ENCODE results near the gene HACL1. TPM values are rescaled to one million over a fixed set of nuclear protein-coding genes. Genes with fewer than 3 reads are reported as not detected.

HACL1 gene
- total and polyA plus RNA-seq, 11 donors: 7.2 to 21.5 (median 12.6) TPM

DNA sequence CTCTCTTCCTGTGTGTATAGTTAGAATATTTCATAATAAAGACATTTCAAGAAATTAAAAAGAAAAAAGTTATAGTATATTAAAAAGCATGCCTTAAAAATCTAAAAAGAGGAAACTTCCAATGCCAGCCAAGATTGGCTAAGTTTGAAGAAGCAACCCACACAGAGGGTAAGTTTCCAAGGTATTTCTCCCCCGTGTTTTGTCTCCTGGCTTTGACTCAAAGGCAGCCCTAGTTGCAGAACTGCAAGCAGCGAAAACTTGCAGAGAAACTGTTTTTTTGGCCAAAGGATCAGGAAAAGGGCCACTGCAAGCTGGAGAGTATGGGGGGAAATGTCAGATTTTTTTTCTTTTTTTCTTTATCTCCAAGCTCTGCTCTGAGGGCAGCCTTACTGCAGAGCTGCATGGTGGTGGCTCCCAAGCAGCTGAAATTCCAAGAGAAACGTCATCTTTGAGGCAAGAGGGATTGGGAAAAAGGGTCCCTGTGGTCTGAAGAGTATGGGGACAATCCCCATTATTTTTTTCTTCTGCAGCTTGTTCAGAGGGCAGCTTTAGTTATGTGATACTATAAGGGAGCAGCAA, 23.0 kb downstream of the HACL1 start:
- WGBS, 4 donors: 71 to 76% (median 74%) methylated on average over 3 of the region's 3 CpGs
- H3K36me3 ChIP-seq: peaks cover 0 to 86% (median 61%) of the 10 kb centered on the region in 9 donors
- intact Hi-C loops (cut with DNase I): loop anchor here in 1 of 10 donors (10.0 kb wide), 1 partner anchor 344 kb away; no protein-coding TSS in a partner anchor
- no peak overlapping the region for H3K27ac ChIP-seq
- TF ChIP-seq CTCF (IDR thresholded peaks at IDR 0.05): no peak
- DNase-seq (no peak), ATAC-seq (no peak)
- no peaks in the 10 kb centered on the region for H3K9me3 ChIP-seq
- no peak overlapping the region for H3K4me3 ChIP-seq
- no peaks in the 10 kb centered on the region for H3K27me3 ChIP-seq
- peaks cover 0 to 10% (median 0%) of the 10 kb centered on the region in 12 donors for H3K4me1 ChIP-seq

DNA sequence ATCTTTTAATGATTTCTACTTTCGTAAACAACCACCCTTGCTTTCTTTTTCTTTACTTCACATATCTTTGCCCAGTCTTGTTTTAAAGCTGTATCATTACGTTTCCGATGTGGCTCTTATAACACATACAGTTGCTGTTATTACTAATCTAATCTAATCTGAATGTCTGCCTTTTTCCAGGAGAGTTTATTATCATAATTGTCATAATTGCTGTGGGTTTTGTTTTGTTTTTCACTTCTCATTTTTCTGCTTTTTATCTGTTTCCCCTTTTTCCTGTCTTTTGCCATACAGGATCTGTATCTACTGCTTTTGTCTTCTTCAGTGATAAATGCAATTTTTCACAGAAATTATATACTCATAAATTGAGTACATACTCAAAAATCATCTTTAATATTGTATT, 24.9 kb downstream of the HACL1 start:
- no peak for DNase-seq
- H3K36me3 ChIP-seq: peaks cover 0 to 86% (median 56%) of the 10 kb centered on the region in 9 donors
- H3K9me3 ChIP-seq: no peaks in the 10 kb centered on the region
- intact Hi-C loops (cut with DNase I): loop anchor here in 1 of 10 donors (10.0 kb wide), 1 partner anchor 342 kb away; no protein-coding TSS in a partner anchor
- H3K4me3 ChIP-seq: no peak overlapping the region
- WGBS, 4 donors: 87 to 91% (median 90%) methylated on average over 3 of the region's 3 CpGs
- H3K27ac ChIP-seq: no peak overlapping the region
- TF ChIP-seq CTCF (IDR thresholded peaks at IDR 0.05): no peak
- no peak for TF ChIP-seq POLR2A (IDR thresholded peaks at IDR 0.05)
- peaks cover 0 to 10% (median 0%) of the 10 kb centered on the region in 12 donors for H3K4me1 ChIP-seq
- no peaks in the 10 kb centered on the region for H3K27me3 ChIP-seq
- no peak for ATAC-seq

DNA sequence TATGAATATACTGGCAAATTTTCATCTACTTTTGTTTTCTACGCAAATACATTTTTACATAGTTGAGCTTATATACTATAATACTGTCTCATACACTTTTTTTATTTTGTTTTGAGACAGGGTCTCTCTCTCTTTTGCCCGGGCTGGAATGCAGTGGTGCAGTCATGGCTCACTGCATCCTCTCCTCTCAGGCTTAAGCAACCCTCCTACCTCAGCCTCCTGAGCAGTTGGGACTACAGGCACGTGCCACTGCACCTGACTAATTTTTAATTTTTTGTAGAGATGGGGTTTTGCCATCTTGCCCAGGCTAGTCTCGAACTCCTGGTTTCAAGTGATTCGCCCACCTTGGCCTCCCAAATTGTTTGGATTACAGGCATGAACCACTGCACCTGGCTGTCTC, 25.9 kb downstream of the HACL1 start:
- peaks cover 0 to 85% (median 56%) of the 10 kb centered on the region in 9 donors for H3K36me3 ChIP-seq
- H3K27me3 ChIP-seq: no peaks in the 10 kb centered on the region
- DNase-seq (no peak), ATAC-seq (no peak)
- H3K4me1 ChIP-seq: peaks cover 0 to 10% (median 0%) of the 10 kb centered on the region in 12 donors
- no peak overlapping the region for H3K27ac ChIP-seq
- H3K9me3 ChIP-seq: no peaks in the 10 kb centered on the region
- no peak for TF ChIP-seq CTCF (IDR thresholded peaks at IDR 0.05)
- no peak for TF ChIP-seq POLR2A (IDR thresholded peaks at IDR 0.05)
- intact Hi-C loops (cut with DNase I): loop anchor here in 1 of 10 donors (10.0 kb wide), 1 partner anchor 341 kb away; no protein-coding TSS in a partner anchor
- WGBS, 4 donors: 95 to 97% (median 96%) methylated on average over 5 of the region's 5 CpGs
- no peak overlapping the region for H3K4me3 ChIP-seq

DNA sequence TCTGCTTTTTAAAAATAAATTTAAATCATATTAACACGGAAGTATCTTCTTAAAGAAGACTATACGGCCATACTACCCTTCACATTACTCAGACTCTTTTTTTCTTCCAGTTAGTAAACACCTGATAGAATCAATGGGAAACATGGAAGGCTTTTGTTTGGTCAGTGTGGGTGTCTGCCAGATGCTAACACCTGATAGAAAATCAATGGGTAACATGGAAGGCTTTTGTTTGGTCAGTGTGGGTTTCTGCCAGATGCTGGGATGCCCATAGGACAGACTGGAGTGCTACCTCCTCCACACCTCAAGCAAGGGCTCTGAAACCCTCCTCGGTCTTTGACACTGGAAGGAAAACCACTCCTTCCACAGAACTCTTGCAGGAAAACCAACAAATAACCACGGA, 29.2 kb downstream of the HACL1 start:
- no peak overlapping the region for H3K4me3 ChIP-seq
- TF ChIP-seq CTCF (IDR thresholded peaks at IDR 0.05) (no peak), POLR2A (IDR thresholded peaks at IDR 0.05) (no peak)
- peaks cover 0 to 5% (median 0%) of the 10 kb centered on the region in 12 donors for H3K4me1 ChIP-seq
- H3K27ac ChIP-seq: no peak overlapping the region
- H3K9me3 ChIP-seq: no peaks in the 10 kb centered on the region
- peaks cover 0 to 89% (median 57%) of the 10 kb centered on the region in 9 donors for H3K36me3 ChIP-seq
- DNase-seq: no peak
- H3K27me3 ChIP-seq: no peaks in the 10 kb centered on the region
- no peak for ATAC-seq
- WGBS, 4 donors: 84 to 91% (median 88%) methylated on average over 4 of the region's 4 CpGs
- intact Hi-C loops (cut with DNase I): loop anchor here in 1 of 10 donors (10.0 kb wide), 1 partner anchor 337 kb away; no protein-coding TSS in a partner anchor
